Mesangial cell (primary cell): Measurements from ENCODE around the gene TNRC6A. TPM values are rescaled to one million over a fixed set of nuclear protein-coding genes. Genes with fewer than 3 reads are reported as not detected.

ENCODE experiments used
- total RNA-seq: library from RNA; depleted of rRNA; stranded (reverse); fragments of >200 nt; gene quantifications from 2 replicates; pipeline ENCODE4 v1.2.3, GENCODE V29; 2015

Gene TNRC6A
- total RNA-seq, result 15.2 and 25.2 TPM in 2 replicates

DNA sequence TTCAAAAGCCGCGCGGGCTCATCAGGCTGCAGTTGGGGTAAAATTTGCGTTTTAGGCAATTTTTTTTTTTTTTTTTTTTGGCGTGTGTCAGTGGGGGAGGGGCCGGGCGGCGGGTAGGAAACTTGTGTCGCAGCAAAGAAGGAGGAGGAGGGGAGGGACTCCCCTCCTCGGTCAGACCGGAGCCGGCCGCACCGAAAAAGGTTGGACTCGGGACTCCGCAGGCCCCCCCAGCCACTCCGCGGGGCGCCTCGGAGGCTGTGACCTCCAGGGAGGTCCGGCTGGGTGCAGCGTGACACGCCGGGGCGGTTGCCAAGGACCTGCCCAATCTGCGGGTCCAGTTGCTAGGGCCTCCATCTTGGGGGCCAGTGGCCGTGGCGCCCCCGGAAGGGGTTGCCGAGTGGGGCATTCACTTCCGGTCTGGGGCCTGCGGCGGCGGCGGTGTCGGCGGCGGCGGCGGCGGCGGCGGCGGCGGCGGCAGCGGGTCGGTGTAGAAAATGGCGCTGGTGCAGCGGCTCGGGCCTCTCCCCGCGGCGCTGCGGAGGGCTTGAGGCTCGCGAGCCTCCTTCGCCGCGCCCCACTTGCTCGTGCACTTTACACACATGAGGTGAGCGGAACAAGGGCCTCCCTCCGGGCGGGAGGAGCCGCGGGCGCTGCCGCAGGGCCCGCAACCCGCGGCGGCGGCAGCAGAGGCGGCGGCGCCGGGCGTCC, at the start of gene TNRC6A:
Gene TNRC6A (plus strand): TSS at position 409 of the 708 bp plus-strand sequence. CDS start 191 bp downstream, at position 600.

DNA sequence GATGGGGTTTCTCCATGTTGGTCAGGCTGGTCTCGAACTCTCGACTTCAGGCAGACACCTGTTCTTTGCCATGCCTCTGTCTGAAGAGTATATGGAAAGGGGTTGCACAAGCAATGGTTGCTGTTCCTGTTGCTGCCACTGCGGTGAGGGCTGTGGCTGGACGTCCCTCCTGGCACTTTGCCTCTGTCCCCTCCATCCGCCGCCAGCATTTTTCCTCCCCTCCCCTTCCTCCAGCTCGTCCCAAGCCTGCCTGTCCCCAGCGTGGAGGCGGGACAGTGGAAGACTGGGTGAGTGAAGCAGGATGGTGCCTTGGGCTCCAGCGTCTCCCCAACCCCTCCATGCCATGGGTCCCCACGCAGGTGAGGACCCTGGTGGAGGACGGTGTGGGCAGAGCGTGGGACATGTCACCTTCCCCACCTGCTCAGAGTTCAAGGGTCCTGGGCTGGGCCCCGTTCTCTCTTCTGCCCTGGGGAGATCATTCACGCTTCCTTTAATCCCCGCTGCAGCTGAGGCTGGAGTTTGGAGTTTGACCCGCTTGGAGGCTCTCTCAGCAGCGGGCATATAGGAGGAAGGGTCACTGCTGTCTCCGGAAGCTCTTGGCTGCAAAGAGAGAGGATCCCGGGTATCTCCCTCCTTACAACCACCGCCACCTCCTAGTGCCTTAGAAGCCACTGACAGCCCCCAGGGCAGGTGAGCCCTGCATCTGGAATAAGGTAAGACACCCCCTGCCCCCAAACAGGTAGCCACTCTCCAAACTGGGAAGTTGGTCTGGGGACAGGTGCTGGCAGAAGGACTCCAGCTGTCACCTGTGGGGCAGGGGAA, 116.5 kb downstream of the TNRC6A start, which contains the start of gene SLC5A11:
Gene SLC5A11 (plus strand): TSS at position 238 of the 822 bp plus-strand sequence. CDS start 12,681 bp downstream, outside the sequence.

Other genes starting within 250 kb of the TNRC6A start
- 10.9 and 13.8 TPM in 2 replicates for gene RBBP6, start 190.1 kb upstream of the TNRC6A start, total RNA-seq
- not detected in 2 replicates for gene SLC5A11, start 116.3 kb downstream of the TNRC6A start, total RNA-seq